Measurements from ENCODE around the gene MORN4. TPM values are rescaled to one million over a fixed set of nuclear protein-coding genes. Genes with fewer than 3 reads are reported as not detected.
A peak's percentile ranks its signal among the peaks of the same experiment; 100 is the strongest.
"Not testable (repeated sequence)": the region's sequence is repeated elsewhere in the genome, so short reads cannot be mapped to it uniquely, and the experiment has no call there.

MORN4 gene
- total and polyA plus RNA-seq, 8 donors = 4.3 to 19.8 (median 6.8) TPM; not detected in 3

GRCh38 chr10:97656777-97657176, 23.5 kb upstream of the MORN4 start:
- Histone ChIP-seq H3K4me1 (no peaks in the 10 kb centered on the region), H3K4me3 (no peak overlapping the region), H3K27me3 (no peaks in the 10 kb centered on the region), H3K27ac (no peak overlapping the region), H3K9me3 (no peaks in the 10 kb centered on the region), H3K36me3 (peaks cover 23 to 80% (median 76%) of the 10 kb centered on the region in 4 donors)
- TF ChIP-seq POLR2A (IDR thresholded peaks at IDR 0.05) (no peak), CTCF (IDR thresholded peaks at IDR 0.05) (no peak)
- 91 to 95% (median 91%) methylated on average over 5 of the region's 5 CpGs for WGBS, 5 donors
- intact Hi-C loops (cut with DNase I; ENCODE audit: low total_unique reads) = no loop called here
- no peak for DNase-seq

- intact Hi-C loops (cut with DNase I; ENCODE audit: low total_unique reads) = no loop called here
- no peak for DNase-seq
- 88 to 97% (median 92%) methylated on average over 3 of the region's 3 CpGs for WGBS, 5 donors
- H3K27me3 ChIP-seq = no peaks in the 10 kb centered on the region
- no peaks in the 10 kb centered on the region for H3K9me3 ChIP-seq
- H3K4me1 ChIP-seq = peaks cover 0 to 28% (median 10%) of the 10 kb centered on the region in 4 donors
- H3K27ac ChIP-seq = no peak overlapping the region
- TF ChIP-seq POLR2AphosphoS5 (IDR thresholded peaks at IDR 0.05) (no peak), CTCF (IDR thresholded peaks at IDR 0.05) (no peak), EP300 (IDR thresholded peaks at IDR 0.05) (no peak)
- peaks cover 18 to 64% (median 61%) of the 10 kb centered on the region in 4 donors for H3K36me3 ChIP-seq
- H3K4me3 ChIP-seq = no peak overlapping the region
These were observed 18.5 kb upstream of the MORN4 start for GRCh38 chr10:97651773-97652172.

GRCh38 chr10:97650726-97651125, 17.4 kb upstream of the MORN4 start:
- WGBS, 5 donors = 78 to 90% (median 87%) methylated on average over 2 to 3 of the region's 3 CpGs
- Histone ChIP-seq H3K9me3 (no peaks in the 10 kb centered on the region), H3K36me3 (peaks cover 14 to 64% (median 58%) of the 10 kb centered on the region in 4 donors), H3K4me3 (no peak overlapping the region), H3K4me1 (peaks cover 0 to 28% (median 10%) of the 10 kb centered on the region in 4 donors), H3K27ac (peak overlapping the region in 1 of 5 donors; percentile 8), H3K27me3 (no peaks in the 10 kb centered on the region)
- intact Hi-C loops (cut with DNase I; ENCODE audit: low total_unique reads) = no loop called here
- no peak for DNase-seq
- no peak for TF ChIP-seq CTCF (IDR thresholded peaks at IDR 0.05)
- no peak for TF ChIP-seq POLR2AphosphoS5 (IDR thresholded peaks at IDR 0.05)
- no peak for TF ChIP-seq EP300 (IDR thresholded peaks at IDR 0.05)
- no peak for TF ChIP-seq POLR2A (IDR thresholded peaks at IDR 0.05)

- H3K4me3 ChIP-seq; intact Hi-C loops (cut with DNase I; ENCODE audit: low total_unique reads); H3K9me3 ChIP-seq; H3K27me3 ChIP-seq; DNase-seq: not testable (repeated sequence)
- Histone ChIP-seq H3K36me3 (peaks cover 14 to 64% (median 57%) of the 10 kb centered on the region in 4 donors), H3K4me1 (peaks cover 0 to 28% (median 10%) of the 10 kb centered on the region in 4 donors), H3K27ac (peak overlapping the region in 2 of 5 donors; percentile 44 to 63)
- 89 to 95% (median 93%) methylated on average over 4 of the region's 4 CpGs for WGBS, 5 donors
These were observed 16.1 kb upstream of the MORN4 start for GRCh38 chr10:97649405-97649750.

- Histone ChIP-seq H3K27me3 (no peaks in the 10 kb centered on the region), H3K4me3 (no peak overlapping the region), H3K27ac (peak overlapping the region in 4 of 5 donors; percentile 30 to 63 (median 40)), H3K9me3 (no peaks in the 10 kb centered on the region), H3K4me1 (peaks cover 0 to 30% (median 10%) of the 10 kb centered on the region in 4 donors), H3K36me3 (peaks cover 14 to 64% (median 55%) of the 10 kb centered on the region in 4 donors)
- 72 to 86% (median 78%) methylated on average over 5 of the region's 5 CpGs for WGBS, 5 donors
- intact Hi-C loops (cut with DNase I; ENCODE audit: low total_unique reads) = no loop called here
- peak in 1 of 2 donors; percentile 52 for DNase-seq
- TF ChIP-seq EP300 (IDR thresholded peaks at IDR 0.05) (no peak), POLR2A (IDR thresholded peaks at IDR 0.05) (no peak), POLR2AphosphoS5 (IDR thresholded peaks at IDR 0.05) (no peak), CTCF (IDR thresholded peaks at IDR 0.05) (no peak)
These were observed 15.5 kb upstream of the MORN4 start for GRCh38 chr10:97648562-97649404.
